HG03460 (cell line): ENCODE results near the gene GULP1.

Experiments
- ATAC-seq: cut with Tn5 transposase; IDR thresholded peaks from one replicate; pipeline ENCODE4 v1.9.1; 2021; ENCODE audit not compliant: unreplicated experiment

The GULP1 gene

GRCh38 chr2:188322569-188323551, 31.2 kb downstream of the GULP1 start:
- ATAC-seq: no peak

- ATAC-seq: no peak
Observed at GRCh38 chr2:188324067-188324466, 32.4 kb downstream of the GULP1 start.

- no peak for ATAC-seq
Observed at GRCh38 chr2:188326290-188326668, 34.6 kb downstream of the GULP1 start.

GRCh38 chr2:188326669-188327301, 35.1 kb downstream of the GULP1 start:
- ATAC-seq: no peak

DNA sequence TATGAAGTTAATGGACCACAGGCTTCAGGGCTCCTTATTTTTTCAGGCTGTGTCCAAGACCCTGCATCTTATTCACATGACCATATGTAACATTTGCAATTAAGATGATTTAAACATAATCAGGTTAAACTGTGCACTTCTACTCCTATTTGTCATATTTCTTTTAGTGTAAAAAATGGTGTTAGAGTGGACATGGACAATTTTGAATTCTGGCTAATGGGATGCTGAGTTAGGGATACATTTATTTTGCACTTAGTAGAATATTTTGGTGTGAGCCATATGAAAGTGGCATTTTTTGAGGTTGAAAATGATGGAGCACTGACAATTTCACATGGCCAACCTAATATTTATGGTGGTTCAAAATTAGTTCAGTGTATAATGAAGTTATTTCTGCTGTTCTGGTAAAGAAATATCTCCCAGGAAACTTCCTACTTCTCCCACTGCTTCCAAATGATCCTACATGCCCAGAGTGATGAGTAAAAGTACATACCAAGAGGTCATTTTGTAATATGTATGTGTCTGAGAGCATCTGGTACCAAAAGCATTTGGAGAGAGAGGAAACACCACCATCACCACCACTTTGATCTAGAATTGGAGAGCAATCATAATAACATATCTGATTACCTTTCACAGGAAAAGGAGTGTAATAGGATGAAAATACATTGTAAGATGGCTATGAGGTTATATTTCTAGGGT, 36.0 kb downstream of the GULP1 start:
- ATAC-seq: no peak

DNA sequence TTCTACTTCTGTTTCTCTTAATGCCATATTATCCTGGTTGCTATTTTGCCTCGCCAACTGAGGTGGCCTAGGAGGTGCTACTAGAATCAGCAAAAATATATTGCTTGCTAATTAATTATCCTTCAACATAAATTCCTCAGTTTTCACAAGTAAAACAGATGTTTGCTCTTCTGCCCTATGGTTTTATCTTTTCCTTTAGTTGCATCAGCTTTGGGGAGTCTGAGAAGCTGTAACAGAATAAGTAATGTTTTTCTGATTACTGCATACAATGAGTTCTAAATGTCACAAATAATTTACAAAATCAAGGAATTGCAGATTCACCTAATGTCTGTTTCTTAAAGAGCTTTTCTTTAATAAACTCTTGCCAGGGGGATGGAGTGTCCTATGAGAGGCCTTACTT, 36.7 kb downstream of the GULP1 start:
- no peak for ATAC-seq

DNA sequence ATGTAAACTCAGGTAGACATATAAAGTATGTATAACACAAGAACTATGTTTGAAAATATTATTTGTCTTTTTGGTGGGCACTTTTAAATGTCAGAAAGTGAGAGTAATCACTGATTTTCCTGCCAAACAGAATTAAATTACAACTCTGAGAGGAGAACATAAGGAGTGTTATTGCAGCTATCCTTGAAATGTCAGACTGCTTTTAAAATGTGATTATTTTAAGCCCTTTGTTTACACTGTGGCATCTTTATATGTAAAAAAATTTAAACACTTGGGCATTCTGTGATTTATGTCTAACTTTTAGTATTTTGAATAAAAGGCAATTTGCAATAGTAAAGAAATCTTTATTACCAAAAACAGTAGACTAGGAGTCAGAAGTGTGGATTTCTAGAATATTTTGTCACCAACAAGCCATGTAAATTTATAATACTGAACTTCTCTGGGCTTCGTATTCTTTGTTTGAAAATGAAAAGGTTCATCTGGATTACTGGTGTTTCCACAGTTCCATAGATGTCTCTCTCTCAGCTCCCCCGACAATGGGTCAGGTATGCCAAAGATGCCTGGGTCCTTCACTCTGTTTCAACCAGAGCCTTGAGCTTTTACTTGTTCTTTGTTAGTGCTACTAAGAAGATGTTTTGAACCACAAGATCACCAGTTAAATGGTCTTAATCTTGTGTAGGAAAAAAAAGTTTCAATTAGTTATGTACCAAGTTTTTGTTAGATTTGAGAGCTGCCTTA, 38.8 kb downstream of the GULP1 start:
- ATAC-seq: no peak

GRCh38 chr2:188332619-188333018, 40.9 kb downstream of the GULP1 start:
- ATAC-seq: no peak

GRCh38 chr2:188333751-188334524, 42.3 kb downstream of the GULP1 start:
- ATAC-seq: no peak

DNA sequence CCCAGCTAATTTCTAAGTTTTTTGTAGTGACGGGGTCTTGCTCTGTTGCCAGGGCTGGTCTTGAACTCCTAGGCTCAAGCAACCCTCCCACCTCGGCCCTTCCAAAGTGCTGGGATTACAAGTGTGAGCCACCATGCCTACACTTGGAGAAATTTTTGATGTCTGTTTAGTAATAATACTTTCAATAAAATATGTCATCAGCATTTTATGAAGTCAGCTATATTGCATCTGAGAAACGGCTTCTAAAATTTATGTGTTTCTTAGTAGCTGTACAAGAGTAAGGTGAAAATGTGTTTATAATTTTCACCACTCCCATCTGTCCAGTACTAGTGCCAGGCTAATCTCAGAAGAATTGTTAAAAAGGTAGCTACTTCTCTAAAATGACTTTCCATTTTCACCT, 46.8 kb downstream of the GULP1 start:
- no peak for ATAC-seq

- no peak for ATAC-seq
Observed at GRCh38 chr2:188340257-188340656, 48.6 kb downstream of the GULP1 start.

- no peak for ATAC-seq
Observed at GRCh38 chr2:188345020-188345419, 53.3 kb downstream of the GULP1 start.

- ATAC-seq: no peak
Observed at GRCh38 chr2:188345426-188345825, 53.8 kb downstream of the GULP1 start.

GRCh38 chr2:188345831-188346458, 54.3 kb downstream of the GULP1 start:
- no peak for ATAC-seq

- no peak for ATAC-seq
Observed at GRCh38 chr2:188349019-188349418, 57.3 kb downstream of the GULP1 start.

GRCh38 chr2:188353282-188353681, 61.6 kb downstream of the GULP1 start:
- no peak for ATAC-seq

DNA sequence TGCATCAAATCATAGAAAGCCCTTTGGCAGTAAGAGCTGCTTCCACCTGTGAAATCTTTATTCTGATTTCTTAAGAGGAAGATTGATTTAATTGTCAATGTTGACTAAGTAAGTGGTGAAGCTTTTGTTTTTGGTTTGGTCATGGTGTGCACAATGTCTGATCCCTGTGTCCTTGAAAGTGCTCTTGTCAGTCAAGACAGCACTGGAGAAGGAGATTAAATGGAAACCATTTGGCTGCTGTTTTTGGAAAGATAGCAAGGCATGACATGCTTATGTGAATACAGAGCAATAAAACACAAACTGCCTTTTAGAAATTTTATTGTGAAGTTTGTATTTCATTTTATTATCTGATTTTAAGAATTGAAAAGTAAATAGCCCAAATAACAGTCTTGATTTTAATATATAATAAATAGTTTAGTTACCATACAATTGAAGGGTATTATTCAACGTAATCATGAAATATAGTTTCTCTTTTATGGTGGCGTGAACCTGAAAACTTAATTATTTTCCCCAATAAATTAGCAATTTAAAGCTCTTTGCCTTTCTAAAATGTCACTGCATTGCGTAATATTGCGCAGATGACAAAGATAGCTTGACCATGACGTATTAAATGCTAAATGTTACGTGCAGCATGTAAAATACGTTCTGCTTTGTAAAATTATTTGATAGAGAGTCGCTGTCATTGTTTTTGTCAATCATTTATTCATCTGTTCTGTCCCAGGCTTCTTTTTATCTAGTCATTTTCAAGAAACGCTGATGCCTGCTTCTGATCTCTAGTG, 69.0 kb downstream of the GULP1 start:
- no peak for ATAC-seq

- no peak for ATAC-seq
Observed at GRCh38 chr2:188364033-188364630, 72.5 kb downstream of the GULP1 start.
